ENCODE data around the gene GPR183. TPM values are rescaled to one million over a fixed set of nuclear protein-coding genes. Genes with fewer than 3 reads are reported as not detected.

GPR183 gene
- total and polyA plus RNA-seq, 2 experiments from 2014 or later: 0.25 TPM; not detected in 1

DNA sequence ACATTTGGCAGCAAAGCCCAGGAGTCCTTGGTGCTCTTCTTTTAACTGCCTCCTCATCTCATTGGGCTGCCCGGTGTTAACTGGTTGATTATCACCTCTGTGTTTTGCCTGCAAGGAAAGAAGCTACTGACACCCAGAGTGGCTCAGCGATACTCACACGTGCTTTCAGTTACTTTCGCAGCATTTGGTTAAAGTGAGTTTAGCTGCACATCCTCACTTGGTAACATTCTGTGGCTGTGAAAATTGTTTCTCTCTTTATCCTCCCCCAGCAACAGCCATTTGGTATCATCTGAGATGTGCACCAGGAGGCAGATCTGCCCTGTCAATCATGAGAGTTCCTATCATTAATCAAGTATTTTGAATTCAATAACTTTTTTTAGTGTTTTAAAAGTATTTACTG, 44.6 kb upstream of the GPR183 start:
- WGBS, 2 experiments (ENCODE audit: low coverage in 1 of 2, low lambda C conversion rate in 2 of 2, missing lambda C conversion rate in 2 of 2): 80 to 86% methylated on average over 4 of the region's 4 CpGs
- no peak for TF ChIP-seq EZH2 (IDR thresholded peaks at IDR 0.05; ENCODE audit: insufficient read depth, poor library complexity, severe bottlenecking)
- no peak for TF ChIP-seq EZH2phosphoT487 (IDR thresholded peaks at IDR 0.05; ENCODE audit: insufficient read depth, low read depth)

GRCh38 chr13:99350191-99350590, 43.0 kb upstream of the GPR183 start:
- no peaks in the 10 kb centered on the region for H3K9me2 ChIP-seq (ENCODE audit: insufficient read depth)
- no peaks in the 10 kb centered on the region for H3K27me3 ChIP-seq (replicated peaks; ENCODE audit: insufficient read depth)
- H2AFZ ChIP-seq: no peak overlapping the region
- DNase-seq: no peak
- no peaks in the 10 kb centered on the region; the same call in 1 of the 2 replicates for H4K20me1 ChIP-seq (ENCODE audit: insufficient read depth)
- H3K79me2 ChIP-seq (ENCODE audit: insufficient read depth): no peaks in the 10 kb centered on the region
- no peaks in the 10 kb centered on the region for H3F3A ChIP-seq (ENCODE audit: insufficient read depth)
- H3K4me2 ChIP-seq (ENCODE audit: unreplicated experiment): no peak overlapping the region
- H3K36me3 ChIP-seq (ENCODE audit: low read depth): no peaks in the 10 kb centered on the region
- in situ Hi-C loops (cut with MboI): no loop called here
- H3K9ac ChIP-seq: no peak overlapping the region
- TF ChIP-seq EZH2phosphoT487 (IDR thresholded peaks at IDR 0.05; ENCODE audit: insufficient read depth, low read depth) (no peak), EZH2 (IDR thresholded peaks at IDR 0.05; ENCODE audit: insufficient read depth, poor library complexity, severe bottlenecking) (no peak)
- H3K27ac ChIP-seq: no peak overlapping the region
- WGBS, 2 experiments (ENCODE audit: low coverage in 1 of 2, low lambda C conversion rate in 2 of 2, missing lambda C conversion rate in 2 of 2): 93 to 96% methylated on average over 2 of the region's 2 CpGs
- no peak overlapping the region for H3K4me3 ChIP-seq
- H3K9me3 ChIP-seq (ENCODE audit: low read depth): no peaks in the 10 kb centered on the region
- peaks cover 11% of the 10 kb centered on the region; the same call in 1 of the 2 replicates for H3K4me1 ChIP-seq (ENCODE audit: insufficient read depth)

More for the DNA sequence above, 44.6 kb upstream of the GPR183 start:
- no peaks in the 10 kb centered on the region for H3K36me3 ChIP-seq (ENCODE audit: low read depth)
- no peaks in the 10 kb centered on the region for H3K79me2 ChIP-seq (ENCODE audit: insufficient read depth)
- in situ Hi-C loops (cut with MboI): no loop called here
- H3K9me2 ChIP-seq (ENCODE audit: insufficient read depth): no peaks in the 10 kb centered on the region
- H3K27me3 ChIP-seq (replicated peaks; ENCODE audit: insufficient read depth): no peaks in the 10 kb centered on the region
- H3K9ac ChIP-seq: no peak overlapping the region
- no peak overlapping the region for H3K27ac ChIP-seq
- no peaks in the 10 kb centered on the region for H3K9me3 ChIP-seq (ENCODE audit: low read depth)
- no peaks in the 10 kb centered on the region for H3F3A ChIP-seq (ENCODE audit: insufficient read depth)
- no peak overlapping the region for H3K4me2 ChIP-seq (ENCODE audit: unreplicated experiment)
- no peak overlapping the region for H3K4me3 ChIP-seq
- no peak for DNase-seq
- H3K4me1 ChIP-seq (ENCODE audit: insufficient read depth): peaks cover 11% of the 10 kb centered on the region; the same call in 1 of the 2 replicates
- H2AFZ ChIP-seq: no peak overlapping the region
- no peaks in the 10 kb centered on the region; the same call in 1 of the 2 replicates for H4K20me1 ChIP-seq (ENCODE audit: insufficient read depth)

DNA sequence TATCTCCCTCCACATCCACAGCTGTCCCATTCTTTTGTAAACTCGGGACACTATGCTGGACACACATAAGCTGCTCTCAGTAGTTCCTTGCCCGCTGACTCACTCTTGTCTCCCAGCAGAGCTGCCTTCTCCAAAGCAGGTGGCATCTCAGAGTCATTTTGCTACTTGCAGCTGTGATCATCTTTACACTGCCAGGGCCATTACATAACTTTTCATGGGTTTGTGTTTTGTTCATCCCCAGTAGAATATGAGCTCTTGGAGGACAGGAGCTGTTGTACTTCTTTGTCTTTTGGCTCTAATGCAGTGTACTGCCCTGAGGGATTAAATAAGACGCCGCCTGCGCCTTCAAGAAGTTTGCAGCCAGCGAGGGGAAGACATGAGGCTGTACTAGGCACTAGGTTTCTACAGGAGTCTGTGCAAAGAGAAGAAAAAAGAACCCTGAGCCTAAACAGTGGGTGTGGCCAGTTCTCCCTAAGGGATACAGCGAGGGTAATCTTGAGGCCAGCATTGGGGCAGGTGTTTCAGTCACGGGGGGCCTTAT, 40.8 kb upstream of the GPR183 start:
- Histone ChIP-seq H3K9me3 (ENCODE audit: low read depth) (no peaks in the 10 kb centered on the region), H4K20me1 (ENCODE audit: insufficient read depth) (no peaks in the 10 kb centered on the region; the same call in 1 of the 2 replicates), H3K27ac (no peak overlapping the region), H3K9ac (no peak overlapping the region), H3K9me2 (ENCODE audit: insufficient read depth) (no peaks in the 10 kb centered on the region), H3K79me2 (ENCODE audit: insufficient read depth) (no peaks in the 10 kb centered on the region), H3K4me2 (ENCODE audit: unreplicated experiment) (no peak overlapping the region), H3F3A (ENCODE audit: insufficient read depth) (no peaks in the 10 kb centered on the region), H3K4me1 (ENCODE audit: insufficient read depth) (no peaks in the 10 kb centered on the region), H2AFZ (no peak overlapping the region), H3K36me3 (ENCODE audit: low read depth) (peaks cover 5% of the 10 kb centered on the region; the same call in 1 of the 2 replicates), H3K27me3 (replicated peaks; ENCODE audit: insufficient read depth) (no peaks in the 10 kb centered on the region), H3K4me3 (no peak overlapping the region)
- TF ChIP-seq EZH2 (IDR thresholded peaks at IDR 0.05; ENCODE audit: insufficient read depth, poor library complexity, severe bottlenecking) (no peak), EZH2phosphoT487 (IDR thresholded peaks at IDR 0.05; ENCODE audit: insufficient read depth, low read depth) (no peak)
- peak; percentile 9 for DNase-seq
- 94 to 96% methylated on average over 8 of the region's 8 CpGs for WGBS, 2 experiments (ENCODE audit: low coverage in 1 of 2, low lambda C conversion rate in 2 of 2, missing lambda C conversion rate in 2 of 2)
- in situ Hi-C loops (cut with MboI): no loop called here

DNA sequence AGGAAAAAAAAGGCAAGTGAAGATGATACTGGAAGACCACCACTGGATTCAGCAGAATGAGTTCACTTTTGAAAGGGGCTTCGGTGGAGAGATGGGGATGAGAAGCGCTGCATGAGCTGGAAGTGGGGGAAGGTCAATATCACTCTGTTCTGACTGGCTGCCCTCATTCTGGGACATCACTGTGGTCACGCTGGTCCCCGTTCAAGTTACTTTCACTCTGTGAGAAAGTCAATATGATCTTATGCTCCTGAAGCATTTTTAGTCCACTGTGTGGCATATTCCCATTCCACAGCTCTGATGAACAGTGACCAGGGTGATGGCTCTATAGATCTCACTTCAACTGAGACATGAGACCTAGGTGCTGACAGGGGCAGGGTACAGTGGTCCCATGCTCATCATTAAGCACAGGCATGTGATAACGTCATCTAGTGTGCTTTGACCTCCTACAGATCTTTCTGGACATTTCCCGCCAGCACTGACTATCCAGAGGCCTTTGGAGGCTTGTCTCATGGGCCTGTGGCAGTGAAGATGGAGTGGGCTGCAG, 40.2 kb upstream of the GPR183 start:
- Histone ChIP-seq H3K4me2 (ENCODE audit: unreplicated experiment) (no peak overlapping the region), H3F3A (ENCODE audit: insufficient read depth) (no peaks in the 10 kb centered on the region), H3K4me1 (ENCODE audit: insufficient read depth) (no peaks in the 10 kb centered on the region), H3K9ac (no peak overlapping the region), H3K79me2 (ENCODE audit: insufficient read depth) (no peaks in the 10 kb centered on the region), H3K27me3 (replicated peaks; ENCODE audit: insufficient read depth) (no peaks in the 10 kb centered on the region), H3K36me3 (ENCODE audit: low read depth) (peaks cover 5% of the 10 kb centered on the region; the same call in 1 of the 2 replicates), H3K27ac (no peak overlapping the region), H3K4me3 (no peak overlapping the region), H4K20me1 (ENCODE audit: insufficient read depth) (no peaks in the 10 kb centered on the region; the same call in 1 of the 2 replicates), H3K9me3 (ENCODE audit: low read depth) (no peaks in the 10 kb centered on the region), H2AFZ (no peak overlapping the region), H3K9me2 (ENCODE audit: insufficient read depth) (no peaks in the 10 kb centered on the region)
- in situ Hi-C loops (cut with MboI): no loop called here
- 93 to 94% methylated on average over 6 of the region's 6 CpGs for WGBS, 2 experiments (ENCODE audit: low coverage in 1 of 2, low lambda C conversion rate in 2 of 2, missing lambda C conversion rate in 2 of 2)
- no peak for DNase-seq
- TF ChIP-seq EZH2 (IDR thresholded peaks at IDR 0.05; ENCODE audit: insufficient read depth, poor library complexity, severe bottlenecking): no peak
- no peak for TF ChIP-seq EZH2phosphoT487 (IDR thresholded peaks at IDR 0.05; ENCODE audit: insufficient read depth, low read depth)

All from GM23248 (cell line).